Forelimb muscle (tissue), 1 donor: ENCODE results near the gene ACSBG1. TPM values are rescaled to one million over a fixed set of nuclear protein-coding genes. Genes with fewer than 3 reads are reported as not detected.

ENCODE experiments used
- DNase-seq: peaks from one replicate; pipeline ENCODE4 v3.0.0-alpha.2; 2013; ENCODE audit warnings: low read depth
- polyA plus RNA-seq: library from polyadenylated mRNA; unstranded; fragments of 120-200 nt; gene quantifications from one replicate; pipeline ENCODE4 v1.2.1, GENCODE V29; 2013; ENCODE audit not compliant: insufficient read length

ACSBG1 gene
- polyA plus RNA-seq, 1 donor, result 0.18 TPM

DNA sequence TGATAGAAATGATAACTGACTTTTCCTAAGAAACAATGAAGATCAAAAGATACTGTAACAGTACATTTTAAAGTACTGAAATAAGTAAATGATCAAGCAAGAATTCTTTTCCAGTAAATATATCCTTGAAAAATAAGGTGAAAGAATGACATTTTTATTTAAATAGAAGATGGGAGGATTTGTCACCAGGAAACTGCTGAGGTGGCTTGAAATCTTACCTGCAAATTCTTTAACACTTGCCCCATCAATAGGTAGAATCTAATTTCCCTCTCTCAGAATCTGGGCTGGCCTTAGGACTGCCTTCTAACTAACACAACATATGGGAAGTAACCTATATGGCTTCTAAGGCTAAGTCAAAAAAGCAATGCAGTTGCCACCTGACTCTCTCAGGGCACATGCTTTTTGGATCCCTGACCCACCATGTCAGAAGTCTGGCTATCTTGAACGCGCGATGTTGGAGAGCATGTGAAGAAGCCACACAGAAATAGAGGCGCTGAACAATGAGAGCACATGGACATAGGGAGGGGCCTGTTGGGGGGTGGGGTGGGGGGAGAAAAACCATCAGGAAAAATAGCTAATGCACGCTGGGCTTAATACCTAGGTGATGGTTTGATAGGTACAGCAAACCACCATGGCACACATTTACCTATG lies 11.5 kb downstream of the ACSBG1 start:
- no peak for DNase-seq

DNA sequence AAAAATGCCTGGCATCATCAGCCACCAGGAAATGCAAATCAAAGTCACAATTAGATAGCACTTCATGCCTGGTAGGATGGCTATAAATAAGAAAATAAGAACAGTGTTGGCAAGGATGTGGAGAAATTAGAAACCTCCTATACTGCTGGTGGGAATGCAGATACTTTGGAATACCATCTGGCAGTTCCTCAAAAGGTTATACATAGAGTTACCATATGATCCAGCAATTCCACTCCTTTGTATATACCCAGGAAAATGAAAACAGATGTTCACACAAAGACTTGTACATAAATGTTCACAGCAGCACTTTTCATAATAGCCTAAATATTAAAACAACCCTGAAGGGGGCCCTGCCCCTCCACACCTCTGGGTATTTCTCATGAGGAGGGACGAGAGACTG lies 13.7 kb downstream of the ACSBG1 start:
- DNase-seq, result no peak

DNA sequence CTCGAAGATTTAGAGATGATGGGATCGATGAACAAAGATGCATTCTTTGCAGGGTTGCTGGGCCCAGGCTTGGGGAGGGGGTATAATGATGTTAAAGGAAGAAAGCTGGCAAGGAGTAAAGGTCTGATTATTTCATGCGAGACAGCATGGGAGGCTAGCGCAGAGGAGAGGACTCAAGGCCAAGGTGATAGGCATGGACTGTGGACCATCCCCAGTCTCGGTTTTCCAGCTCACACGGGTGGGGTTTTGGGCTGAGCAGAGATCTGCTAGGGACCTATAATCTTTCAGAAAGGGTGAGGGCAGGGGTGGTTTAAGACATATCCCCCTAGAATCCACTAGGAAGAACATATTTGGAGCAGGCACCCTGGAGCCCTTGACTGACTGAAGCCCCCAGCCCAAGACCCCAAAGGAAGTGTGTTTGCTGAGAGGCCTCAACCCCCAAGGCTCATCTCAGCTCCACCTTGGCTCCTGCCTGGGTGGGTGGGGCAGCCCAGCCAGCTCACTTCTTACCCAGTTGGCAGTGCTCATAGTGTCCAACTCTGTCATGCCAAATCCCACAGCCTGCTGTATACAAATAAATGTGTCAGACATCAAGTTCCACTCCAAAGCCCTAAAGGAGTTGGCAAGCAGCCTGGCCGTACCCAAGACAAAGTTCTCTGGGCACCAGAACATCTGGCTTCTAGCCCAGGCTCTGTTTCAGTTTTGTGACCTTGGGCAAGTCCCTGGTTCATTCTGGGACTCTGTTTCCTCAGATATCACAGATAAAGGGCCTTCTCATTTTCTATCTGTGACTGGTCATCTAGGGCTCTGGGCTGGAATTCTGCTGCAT lies 17.9 kb downstream of the ACSBG1 start:
- no peak for DNase-seq

DNA sequence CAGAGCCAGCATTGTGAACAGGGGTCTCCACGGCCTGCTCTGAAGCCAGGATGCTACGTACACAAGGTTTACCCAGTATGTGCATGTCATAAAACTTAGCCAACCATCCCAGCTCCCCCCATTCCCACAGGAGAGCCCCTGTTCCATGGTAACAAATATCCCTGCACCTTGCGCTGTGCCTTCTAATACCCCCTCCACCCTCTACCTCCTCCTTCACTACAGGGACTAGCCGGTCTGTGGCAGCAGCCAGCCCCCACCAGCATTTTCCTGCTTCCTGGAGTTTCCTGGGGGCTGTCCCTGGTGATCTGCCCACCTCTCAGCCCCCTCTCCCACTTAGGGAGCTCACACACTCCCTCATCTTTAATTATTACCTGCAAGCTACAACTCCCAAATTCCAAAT lies 20.4 kb downstream of the ACSBG1 start:
- DNase-seq, result no peak

DNA sequence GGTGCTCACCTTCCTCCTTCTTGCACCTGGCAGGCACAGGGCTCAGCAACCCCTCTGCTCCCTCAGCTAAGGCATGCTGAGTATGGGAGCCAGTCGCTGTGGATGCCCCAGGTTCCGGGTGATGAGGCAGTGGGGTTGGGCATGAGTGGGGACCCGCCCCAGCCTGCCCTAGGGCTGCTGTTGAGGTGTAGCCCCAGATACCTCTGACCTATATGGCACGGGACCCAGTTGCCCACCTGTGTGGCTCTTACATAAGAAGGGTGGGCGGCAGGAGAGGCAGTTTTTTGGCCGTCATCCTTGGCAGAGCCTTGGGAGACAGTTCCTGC lies 21.0 kb downstream of the ACSBG1 start:
- DNase-seq, result no peak

DNA sequence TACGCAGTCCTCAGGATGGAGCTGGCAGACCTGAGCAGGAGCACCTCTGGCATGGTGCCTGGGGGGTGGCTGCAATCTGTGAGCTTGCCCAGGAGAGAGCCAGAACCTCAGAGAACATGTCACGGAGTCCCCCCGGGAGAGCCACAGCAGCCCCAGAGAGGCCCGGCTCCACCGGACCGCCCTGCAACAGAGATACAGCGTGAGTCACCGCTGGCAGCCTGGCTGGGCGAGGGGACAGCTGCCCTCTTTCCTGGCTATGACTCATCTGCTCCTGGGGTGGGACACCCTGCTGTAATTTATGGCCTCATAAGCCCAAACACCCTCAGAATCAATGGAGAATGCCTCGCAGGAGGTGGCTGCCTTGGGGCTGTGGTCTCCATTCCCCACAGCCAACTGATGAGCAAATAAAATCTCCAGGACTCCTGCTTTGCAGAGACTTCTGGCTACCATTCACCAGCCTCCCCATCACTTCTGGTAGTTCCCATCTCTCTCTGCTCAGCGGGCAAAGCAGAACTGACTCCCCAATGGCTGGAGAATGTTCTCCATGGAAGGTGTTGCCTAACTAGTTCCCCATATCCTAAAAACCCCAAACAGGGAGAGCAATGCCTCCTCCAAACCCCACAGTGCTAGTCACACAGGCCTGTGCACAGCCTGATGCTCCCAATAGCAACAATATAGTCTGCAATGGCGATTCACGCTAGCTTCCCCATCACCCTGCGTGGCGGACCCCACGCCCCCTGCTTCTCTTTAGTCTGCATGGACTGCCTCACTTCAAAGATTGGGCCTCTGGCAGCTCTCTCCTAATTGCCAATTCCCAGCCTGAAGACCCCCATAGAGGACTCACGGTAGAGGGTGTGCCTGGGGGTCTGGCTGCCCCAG lies 21.6 kb downstream of the ACSBG1 start:
- DNase-seq, result no peak

DNA sequence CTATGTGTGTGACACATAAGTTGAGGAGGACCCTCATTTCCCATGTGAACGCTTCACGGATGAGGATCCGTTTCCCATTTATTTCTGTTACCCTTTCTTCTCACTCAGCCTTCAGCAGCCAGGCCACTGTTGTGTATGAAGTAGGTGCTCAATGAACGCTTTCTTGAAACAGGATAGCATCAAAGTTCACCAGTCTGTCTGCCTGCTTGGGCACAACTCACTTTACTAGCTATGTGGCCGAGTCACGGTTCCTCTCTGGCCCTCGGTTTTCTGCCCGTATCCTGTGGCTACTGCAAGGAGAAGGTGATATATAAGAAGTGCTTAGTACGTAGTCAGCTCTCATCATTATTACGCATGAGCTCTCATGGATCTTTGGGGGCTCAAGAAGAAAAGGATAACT lies 22.4 kb downstream of the ACSBG1 start:
- DNase-seq, result no peak

DNA sequence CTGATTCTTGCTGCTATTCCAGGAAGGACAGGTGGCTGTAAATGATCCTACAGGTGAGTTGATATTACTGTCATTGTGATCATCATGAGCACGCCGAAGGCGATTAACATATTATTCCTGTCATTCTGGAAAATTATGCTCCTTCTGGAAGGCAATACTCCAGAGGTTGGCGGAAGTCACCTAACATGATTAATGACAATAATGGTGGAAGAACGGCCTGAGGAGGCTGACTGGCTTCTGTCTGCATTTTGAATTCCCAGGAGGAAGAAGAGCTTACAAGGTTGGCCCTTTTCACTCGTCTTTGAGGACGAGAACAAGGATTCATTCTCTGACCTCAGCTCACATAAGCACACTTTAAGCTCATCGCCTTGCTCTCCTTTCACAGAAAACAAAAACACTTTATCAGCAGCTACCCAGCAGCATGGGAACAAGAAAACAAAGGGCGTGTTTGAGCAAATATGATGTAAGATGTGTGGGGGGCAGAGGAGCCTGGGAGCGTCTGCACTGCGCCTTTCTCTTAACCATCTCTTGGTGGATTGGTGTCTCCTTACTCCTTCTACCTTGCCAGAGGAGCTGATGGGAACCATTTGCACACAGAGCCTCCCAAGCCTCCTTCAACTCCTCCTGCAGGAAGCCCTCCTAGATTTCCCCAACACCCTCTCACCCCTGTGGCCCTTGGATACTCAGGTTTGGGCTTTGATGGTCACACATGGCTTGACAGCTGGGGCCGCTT lies 23.0 kb downstream of the ACSBG1 start:
- no peak for DNase-seq

DNA sequence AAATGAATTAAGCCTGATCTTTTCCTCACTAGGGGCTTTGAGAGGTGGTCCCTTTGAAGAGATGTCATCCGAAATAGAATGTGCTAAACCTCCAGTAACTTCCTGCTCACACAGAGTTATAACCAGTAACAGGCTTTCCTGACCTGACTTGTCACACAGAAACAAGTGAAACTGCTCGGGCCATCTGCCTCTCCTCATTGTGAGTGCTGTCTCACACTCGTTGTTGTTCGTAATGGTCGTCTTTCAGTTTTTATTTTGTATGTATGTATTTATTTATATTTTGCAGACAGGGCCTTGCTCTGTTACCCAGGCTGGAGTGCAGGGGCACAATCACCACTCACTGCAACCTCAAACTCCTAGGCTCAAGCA lies 24.0 kb downstream of the ACSBG1 start:
- DNase-seq, result no peak

DNA sequence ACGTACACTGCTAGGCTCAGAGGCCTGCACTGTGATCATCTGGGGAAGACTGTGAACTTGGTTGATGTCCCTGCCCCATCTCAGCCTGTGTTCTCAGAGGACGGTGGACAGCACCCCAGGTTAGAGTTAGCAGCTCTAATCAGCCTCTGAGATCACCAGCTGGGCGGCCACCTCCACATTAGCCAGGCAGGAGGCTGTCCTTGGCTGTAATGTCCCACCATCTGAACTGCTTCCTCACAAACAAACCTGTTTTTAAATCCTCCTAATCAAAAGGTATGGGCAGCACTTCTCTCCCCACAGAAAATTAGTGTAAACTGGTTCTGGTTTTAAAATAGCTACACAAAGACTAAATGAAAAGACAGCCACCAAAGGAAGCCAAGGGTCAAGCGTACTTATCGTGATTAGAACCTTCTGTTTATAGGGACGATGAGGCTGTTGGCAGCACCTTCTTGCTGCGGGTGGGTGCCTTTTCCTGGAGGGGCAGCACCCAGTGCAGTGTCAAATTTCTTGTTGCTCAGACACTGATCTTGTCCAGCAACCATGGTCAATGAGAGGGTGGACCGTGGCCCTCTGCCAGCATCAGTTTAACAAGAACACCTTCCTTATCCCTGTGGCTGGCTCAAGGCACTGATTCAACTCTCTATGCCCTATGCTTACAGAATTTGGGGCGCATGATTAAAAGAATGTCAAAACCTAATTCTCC lies 24.6 kb downstream of the ACSBG1 start:
- no peak for DNase-seq

DNA sequence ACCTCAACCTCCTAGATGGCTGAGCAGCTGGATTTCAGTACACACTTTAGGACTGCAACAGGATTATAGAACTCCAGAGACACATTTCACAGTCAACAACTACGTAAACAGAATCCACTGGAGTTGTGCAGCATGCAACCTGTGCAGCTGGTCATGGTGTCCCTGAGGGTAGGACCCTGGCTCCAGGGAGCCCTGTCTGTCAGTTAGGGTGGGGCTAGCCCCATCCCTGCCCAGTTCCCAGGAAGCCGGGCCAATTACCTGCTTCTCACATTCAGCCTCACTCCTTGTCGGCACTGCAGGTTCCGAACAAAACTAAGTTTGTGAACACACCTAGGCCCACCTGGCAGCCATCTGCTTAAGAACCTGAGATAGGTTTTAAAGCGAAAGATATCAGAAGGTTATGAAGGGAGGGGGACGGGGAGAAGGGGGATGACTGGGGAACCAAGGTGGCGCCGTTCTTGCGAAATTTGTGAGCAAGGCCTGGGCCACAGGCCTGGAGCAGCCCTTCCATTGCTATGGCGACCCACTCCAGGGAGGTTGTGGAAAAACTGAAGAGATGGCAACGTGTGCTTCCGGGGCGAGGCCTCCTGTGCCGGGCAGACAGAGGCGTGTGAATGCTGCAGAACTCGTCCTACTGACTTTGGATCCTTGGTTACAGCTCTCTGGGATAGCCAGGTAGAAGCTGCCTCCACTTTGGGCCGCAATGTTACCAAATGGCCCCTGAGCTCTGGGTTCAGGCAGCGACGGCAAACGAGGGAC lies 25.3 kb downstream of the ACSBG1 start:
- no peak for DNase-seq

DNA sequence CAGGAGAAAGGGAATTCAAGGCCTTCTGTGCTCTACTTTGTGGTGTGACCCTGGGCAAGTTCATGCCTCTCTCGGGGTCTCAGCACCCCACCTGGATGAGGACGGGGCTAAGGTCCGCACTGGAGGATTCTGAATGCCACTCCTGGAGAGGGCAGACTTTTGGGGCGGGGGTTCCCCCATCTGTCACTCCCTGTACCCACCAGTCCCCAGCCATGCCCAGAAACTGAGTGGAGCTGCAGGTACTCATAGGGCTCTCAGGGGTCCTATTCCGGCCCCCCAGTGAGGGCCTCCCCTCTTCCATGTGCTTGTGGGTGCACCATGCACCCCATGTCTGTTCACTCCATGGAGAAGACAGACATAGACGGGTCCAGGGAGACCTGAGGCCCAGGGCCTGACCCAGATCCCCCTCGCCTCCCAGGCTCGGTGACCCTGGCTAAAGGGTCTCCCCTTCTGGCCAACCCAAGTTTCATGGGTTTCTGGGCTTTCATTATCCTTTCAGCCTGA lies 26.0 kb downstream of the ACSBG1 start:
- DNase-seq, result no peak

DNA sequence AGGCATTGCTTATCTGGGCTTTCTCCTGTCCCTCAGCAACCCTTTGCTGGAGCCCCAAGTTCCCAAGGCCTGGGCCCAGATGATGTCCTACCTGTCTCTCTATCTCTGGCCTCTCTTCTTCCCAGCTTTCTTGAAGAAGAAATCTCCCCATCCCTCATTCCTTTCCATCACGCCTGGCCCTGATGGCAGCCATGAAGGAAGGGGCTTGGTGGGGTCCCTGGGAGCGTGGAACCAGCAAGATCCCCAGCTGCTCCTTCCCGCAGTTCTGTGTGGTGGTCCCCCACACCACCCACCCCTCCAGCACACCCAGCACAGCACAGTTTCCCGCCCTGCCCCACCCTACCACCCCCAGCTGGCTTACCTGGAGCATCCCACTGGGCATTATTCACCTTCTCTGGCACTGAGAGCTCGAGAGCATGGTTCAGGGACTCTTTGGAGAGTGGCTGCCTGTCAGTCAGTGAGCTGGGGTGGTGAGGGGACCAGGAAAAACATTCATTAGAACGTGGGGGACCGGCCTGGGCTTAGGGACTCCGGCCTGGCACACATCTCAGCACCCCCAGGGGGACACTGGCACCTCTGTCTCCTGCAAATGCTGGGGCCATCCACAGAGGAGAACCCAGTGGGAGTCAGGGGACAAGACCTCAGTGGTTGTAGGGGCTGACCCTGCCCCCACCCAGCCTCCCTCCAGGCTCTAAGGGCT lies 26.6 kb downstream of the ACSBG1 start:
- DNase-seq, result no peak

DNA sequence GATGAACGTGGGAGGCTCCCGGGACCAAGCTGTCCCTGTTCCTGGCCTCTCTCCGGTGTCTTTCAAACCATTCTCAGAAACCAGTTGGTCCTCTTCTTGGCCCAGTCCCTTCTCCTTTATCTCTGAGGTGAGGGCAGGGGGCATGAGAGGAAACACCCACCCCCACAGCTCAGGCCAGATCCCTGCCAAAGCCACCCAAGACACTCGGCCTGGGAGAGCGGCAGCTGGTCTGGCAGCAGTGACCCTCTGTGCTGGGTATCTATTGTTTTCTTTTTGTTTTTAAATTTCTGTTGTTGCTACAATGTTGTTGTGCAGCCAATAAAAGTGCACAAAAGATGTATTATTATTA lies 27.3 kb downstream of the ACSBG1 start:
- DNase-seq, result no peak

DNA sequence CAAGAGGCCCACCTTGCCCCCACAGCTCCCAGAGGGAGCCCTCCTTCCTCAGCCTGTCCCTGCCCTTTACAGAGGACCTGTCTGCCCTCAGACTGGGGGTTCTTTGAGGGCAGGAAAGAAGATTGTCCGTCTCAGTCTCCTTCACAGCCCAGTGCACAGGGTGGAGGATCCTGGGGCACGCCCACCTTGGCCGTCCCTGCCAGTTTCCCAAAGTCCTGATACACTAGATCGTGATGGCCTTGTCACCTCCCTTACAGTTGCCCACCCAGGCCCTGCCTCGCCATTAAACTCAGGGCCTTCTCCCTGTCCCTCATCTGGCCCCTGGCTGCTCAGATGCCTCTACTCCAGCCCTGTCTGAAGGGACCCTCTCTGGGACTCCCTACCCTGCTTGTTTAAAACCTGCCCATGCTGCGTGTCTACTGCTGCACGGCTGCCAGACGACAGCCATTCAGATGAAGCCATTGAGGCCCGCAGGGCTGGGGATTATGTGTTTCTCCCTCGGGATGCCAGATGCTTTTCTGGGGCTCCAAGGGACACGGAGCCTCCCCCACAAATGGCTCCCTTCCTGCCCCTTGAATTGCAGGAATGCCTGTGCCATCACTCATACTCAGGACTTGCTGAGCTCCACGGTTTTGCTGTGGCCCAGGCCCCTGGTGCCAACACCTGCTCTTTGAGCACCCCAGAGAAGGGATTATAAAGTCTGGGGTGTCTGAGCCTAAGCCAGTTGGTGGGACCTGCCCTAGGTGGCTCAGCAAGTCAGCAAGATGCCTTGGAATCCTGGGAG lies 27.8 kb downstream of the ACSBG1 start:
- DNase-seq, result no peak

DNA sequence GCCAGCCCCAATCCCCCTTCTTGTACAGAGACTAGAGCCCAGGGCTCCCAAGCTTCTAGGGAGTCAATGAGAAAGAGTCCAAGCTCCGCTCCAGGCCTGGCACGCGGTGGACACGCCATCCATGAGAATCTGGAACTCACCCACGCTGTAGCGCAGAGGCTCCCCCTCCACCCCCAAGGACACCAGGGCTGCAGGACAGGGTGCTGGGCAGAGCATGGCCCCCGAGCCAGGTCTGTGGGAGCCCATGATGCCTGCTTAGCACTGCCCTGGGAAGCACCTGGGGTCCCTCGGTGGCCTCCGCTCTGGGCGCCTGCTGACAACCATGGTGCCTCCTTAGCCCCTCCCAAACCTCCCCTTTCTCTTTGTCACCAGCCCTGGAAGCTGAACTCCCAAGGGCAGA lies 28.5 kb downstream of the ACSBG1 start:
- no peak for DNase-seq

DNA sequence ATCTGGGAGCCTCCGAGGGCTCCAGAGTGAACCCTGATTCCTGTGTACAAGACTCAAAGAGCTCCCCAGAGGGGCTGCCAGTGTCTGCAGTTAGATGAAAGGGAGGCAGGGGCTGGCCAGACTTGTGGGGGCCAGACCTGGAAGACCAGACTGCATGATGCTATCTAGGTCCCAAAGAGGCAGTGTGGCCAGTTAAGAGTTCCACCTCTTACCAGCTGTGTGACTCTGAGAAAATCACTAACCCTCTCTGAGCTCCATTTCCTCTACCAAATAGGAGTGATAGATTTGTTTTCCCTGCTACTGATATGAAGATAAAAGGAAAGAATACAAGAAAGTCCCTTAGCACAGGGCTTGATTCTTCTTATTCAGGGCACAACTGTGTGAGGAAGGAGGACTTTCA lies 29.0 kb downstream of the ACSBG1 start:
- DNase-seq, result no peak

DNA sequence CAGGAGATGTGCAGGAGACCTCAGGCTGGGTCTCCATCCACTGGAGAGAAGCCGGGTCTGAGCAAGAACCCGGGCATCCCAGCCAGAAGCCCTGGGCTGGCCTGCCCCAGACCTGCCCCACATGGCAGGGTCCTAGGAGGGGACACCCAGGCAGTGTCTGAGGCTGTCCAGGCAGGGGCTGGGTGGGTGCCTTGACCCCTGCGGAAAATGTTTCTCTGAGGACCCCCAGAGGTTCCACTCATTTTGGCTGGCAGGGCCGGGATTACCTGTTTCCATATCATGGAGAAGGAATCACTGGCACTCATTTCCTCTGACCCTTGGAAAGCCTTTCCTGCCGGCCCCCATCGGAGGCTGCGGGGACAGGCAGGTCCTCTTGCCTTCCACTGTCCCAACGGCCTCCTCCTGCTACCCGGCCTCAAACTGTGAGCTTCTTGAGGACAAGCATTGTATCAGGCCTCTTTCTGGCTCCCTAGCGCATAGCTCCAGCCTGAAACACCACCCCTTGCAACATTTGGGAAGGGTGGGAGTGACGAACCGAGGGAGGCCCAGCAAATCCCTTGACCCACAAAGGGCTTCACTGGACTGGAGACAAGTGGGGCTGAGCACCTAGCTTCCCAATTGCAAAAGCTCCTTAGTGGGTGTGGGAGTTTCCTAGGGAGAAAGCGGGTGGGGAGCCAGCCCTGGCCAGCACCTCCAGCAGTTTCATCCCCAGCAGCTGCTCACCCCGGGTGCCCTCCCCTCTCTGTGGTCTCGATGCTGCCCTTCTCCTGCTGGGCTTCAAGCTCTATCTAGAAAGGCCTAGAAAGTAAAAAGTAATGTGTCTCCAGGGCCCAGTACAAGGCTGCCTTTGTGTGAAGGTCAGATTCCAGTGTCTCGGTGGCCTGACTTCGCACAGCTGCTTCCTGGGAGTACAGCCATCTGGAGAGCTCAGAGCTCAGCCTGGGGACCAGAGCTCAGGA lies 29.7 kb downstream of the ACSBG1 start:
- peak; percentile 17 for DNase-seq
